ENCODE results near the gene NCBP3.
"Not testable (repeated sequence)": the region's sequence is repeated elsewhere in the genome, so short reads cannot be mapped to it uniquely, and the experiment has no call there.

The NCBP3 gene

DNA sequence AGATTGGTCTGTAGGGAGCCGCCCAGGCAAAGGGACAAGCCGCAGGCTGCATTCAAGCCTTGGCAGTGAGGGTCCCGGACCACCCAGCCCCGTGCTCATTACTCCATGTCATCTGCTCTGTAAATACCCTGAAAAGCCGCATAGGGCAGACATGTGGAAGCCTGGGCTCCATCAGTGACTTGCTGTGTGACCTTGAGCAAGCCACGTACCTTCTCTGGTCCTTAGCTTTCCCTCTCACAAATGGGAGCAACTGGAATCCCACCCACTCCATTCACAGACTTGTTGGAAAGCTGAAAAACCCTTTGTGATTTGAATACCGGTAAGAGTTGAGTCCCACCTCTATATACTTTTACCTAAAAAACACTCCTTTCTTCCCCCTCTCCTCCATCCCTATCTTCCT is 34.9 kb upstream of the NCBP3 start:
- DNase-seq: no peak

DNA sequence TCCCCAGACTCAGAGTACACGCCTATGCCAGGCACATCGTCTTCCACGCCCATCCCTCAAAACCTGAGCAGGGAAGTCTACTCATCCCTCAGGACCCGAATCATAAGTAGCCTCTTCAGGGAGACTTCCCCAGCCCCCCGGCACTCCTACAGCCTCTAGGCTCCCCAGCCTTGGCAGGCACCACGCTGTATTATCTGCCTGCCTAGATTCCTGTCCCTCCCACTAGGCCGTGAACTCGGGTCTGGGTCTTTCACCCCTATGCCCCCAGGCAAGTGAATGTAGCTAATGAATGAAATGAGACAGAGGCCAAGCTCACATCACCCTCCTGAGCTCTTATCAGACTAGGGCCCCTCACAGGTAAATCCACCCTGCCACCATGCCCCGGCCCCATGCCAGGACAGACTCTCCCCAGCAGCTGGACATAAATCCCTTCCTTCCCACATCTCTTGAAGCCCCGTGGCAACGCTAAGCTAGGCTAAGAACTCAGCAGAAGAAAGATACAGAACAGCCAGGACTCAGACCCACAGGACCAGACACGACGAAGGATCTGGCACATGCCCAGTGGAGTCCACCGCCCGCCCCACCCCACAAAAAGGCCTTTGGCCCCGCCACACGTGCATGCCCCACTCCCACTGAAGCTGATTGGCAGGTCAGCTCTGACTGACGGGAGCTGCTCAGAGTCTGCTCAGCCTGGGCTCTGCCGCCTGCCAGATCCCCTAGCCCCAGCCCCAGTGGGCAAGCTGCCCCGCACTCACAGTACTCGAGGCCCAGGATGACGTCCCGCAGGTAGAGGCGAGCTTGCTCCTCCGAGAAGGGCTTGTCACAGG is 33.8 kb upstream of the NCBP3 start:
- no peak for DNase-seq

DNA sequence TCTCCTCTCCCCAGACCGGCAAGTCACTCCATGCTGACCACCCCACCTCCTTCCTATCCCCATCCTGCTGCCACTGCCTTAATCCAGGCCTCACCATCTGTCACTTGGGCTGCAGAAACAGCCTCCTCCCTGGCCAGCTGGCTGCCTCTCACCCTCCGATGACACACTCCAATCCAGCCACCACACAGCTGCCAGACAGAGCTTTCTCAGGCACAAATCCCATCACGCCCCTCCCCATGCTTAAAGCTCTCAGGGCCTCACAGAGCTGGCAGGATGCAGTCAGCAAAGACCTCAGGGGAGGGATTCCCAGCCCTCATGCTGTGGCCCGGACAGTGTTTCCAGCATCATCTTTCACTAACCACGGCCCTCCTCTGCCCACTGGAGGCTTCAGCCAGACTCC is 33.1 kb upstream of the NCBP3 start:
- DNase-seq: peak; percentile 56

DNA sequence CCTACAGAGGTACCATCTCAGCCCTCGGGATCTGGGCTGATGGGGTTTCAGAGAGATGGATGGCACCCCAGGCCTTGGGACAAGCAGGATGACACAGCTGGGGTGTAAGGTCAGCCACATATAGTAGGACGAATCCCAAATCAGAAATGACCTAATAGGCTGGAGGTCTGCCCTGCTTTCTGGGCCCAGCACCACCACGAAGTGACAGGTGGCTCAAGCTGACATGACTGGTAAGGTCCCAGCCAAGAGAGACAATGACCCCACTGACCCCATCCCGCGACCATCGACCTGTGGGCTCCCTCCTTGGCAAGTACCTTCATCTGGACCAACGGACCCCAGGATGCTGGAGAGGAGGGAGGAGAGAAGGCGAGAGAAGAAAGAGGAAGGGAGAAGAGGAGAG is 31.2 kb upstream of the NCBP3 start:
- DNase-seq: no peak

DNA sequence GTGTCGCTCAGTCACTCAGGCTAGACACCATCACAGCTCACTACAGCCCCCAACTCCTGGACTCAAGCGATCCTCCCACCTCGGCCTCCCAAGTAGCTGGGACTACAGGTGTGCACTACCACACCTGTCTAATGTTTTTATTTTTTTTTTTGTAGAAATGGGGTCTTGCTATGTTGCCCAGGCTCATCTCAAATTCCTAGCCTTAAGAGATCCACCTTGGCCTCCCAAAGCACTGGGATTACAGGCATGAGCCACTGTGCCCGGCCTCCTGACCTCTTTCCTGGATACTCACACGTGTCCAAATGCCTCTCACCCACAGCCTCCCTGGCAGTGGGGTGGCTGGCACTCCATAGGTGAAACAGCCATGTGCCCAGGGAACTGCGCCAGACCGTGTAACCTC is 29.3 kb upstream of the NCBP3 start:
- no peak for DNase-seq

DNA sequence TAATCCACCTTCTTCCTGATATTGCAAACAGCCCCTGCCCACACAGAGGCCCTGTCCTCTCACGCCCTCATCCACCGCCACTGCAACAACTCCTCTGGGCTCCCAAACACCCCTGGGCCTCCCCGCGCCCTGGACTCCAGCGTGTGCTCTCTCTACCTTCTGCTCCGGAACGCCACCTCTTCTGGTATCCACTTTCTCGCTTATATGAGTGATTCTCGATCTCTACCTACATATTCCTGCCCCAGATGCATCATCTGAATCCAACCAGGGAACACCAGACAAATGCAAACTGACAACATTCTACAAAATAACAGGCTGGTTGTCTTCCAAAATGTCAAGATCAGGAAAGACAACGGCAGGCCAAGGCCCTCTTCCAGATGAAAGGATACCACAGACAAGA is 27.8 kb upstream of the NCBP3 start:
- DNase-seq: no peak

DNA sequence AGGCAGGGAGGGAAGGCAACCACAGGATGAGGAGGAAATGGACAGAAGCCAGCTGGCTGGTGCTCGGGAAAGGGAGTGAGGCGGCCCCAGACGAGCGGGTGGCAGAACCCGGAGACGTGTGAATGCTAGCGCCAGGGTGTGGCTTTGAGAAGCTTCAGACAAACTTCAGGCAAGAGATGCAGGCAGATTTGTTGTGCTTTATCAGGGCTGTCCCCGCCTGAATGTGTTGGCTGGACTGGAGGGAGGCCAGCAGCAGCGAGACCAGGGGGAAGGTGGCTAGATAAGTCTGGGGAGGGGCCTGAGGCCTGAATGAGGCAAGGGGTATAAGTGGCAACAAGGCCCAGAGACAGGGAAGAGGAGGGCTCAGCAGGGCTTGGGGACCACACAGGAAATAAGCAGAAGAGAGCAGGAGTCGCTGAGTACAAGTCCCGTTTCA is 24.8 kb upstream of the NCBP3 start:
- peak; percentile 17 for DNase-seq

DNA sequence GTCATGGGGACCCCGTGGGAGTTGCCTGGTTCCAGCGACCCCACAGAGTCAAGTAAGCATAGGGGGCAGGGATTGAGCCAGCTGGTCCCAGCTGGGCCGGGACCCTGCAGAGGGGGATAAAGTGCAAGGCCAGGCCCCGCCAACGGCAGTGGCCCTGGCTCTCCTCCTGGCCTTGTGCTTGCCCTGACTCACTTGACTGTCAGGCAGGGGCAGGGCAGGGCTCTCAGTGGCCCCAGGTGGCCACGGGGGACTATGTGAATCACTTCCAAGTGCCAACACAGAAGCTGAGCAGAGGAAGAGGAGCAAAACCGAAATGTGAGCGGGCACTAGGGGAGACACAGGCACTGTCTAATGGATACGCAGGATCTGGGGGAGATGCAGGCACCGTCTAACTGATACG is 21.6 kb upstream of the NCBP3 start:
- no peak for DNase-seq

DNA sequence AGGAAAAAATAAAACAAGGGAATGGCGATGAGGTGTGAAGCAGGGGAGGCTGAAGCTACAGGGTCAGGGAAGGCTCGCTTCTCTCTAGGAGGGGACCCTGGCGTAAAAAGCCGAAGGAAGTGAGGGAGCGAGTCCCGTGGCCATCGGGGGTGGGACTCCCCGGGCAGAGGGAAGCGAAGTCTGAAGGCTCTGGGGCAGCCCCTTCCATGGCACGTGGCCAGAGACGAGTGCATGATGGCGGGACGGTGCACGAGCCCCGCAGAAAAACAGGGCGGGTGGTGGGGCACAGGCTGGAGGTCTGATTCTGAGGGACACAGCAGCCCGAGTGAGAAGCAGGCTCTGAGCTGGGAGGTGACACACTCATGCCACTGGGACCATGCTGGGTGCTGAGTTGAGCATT is 21.1 kb upstream of the NCBP3 start:
- DNase-seq: no peak

DNA sequence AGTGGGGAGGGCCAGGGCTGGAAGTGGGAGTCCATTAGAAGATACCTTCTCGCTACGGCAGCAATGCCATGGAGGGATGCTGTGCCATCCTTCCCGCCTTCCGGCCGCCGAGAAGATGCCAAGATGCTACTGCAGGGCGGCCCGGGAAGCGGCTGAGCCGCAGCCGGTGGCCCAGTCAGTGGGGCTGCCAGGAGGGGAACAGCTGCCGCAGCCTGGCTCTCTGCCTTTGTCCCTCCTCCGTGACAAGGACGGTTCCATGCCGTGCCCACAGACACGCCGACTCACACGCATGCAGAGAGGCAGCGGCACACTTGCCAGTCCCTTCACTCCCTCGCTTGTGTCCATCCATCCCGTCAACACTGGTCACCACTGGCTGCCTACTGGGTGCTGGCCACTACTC is 20.2 kb upstream of the NCBP3 start:
- no peak for DNase-seq

DNA sequence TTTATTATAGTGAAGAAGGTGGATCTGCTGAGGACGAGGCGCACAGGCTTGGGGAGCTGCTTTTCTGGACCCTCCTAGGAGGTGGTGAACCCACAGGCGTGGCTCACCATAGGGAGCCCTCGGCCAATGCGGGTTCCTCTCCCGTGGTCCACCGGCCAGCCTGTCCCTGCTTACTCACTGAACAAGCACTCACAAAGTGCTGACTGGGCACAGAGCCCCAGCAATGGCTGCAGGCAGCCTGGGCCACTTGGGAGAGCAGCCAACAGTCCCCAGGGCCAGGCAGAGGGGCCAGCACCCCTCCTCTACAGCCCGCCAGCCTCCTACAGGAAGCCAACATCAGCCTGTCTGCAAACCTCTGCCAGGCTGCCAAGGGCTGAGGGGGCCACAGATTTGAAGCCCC is 19.1 kb upstream of the NCBP3 start:
- no peak for DNase-seq

DNA sequence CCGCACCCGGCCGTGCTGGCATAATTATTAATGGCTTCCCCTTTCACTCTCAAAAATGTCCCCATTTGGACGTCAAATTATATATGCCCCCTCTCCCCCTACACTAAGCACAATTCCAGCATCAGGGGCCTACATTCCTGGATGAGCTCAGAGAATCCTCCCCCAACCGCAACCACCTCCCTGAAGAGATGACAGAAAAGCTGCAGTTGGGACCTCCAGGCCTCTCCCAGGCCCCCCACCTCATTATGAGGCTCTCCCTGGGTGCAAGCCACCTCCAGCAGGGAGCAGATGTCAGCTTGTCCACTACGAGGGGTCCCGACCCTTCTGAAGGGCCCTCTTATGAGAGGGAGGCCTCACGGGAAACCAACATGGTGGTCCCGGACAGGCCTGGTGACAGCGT is 18.5 kb upstream of the NCBP3 start:
- no peak for DNase-seq

DNA sequence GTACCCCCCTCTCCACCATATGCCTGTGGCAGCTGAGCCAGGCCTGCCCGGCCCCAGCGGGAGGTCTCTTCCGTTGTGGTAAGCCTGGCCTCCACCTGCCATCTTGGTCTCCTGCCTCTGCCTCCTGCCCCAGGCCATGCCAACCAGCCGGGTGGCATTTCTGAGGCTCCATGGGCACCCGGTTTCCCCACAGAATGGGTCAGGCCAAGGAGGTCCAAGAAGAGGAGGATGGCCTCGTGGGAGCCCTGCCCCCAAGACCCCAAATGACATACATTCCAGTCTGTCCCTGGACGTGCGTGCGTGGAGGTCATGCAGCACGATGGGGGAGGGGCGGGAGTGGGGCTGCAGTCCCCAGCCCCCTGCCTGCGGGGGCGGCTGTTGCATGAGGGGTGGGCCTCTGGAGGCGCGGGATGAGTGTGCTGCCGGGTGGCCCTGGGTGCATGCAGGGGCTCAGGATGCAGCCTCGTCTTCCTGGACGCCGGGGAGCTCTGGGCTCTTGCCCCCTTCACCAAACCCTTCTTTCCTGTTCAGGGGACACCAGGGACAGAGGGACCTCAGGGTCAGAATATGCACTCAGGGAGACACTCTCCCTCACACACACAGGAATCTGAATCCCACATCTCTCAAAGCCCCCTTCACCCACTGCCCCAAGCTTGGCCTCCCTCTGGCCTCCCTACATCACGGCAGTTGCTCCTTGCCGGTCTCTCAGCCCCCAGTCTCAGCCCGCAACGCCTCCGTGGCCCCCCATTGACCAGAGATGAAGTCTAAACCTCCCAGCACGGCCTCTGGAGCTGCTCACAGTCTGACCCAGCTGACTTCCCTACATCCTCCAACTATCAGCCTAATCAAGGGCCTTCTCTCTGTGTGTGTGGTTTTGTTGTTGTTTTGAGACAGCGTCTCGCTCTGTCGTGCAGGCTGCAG is 16.0 kb upstream of the NCBP3 start:
- no peak for DNase-seq

DNA sequence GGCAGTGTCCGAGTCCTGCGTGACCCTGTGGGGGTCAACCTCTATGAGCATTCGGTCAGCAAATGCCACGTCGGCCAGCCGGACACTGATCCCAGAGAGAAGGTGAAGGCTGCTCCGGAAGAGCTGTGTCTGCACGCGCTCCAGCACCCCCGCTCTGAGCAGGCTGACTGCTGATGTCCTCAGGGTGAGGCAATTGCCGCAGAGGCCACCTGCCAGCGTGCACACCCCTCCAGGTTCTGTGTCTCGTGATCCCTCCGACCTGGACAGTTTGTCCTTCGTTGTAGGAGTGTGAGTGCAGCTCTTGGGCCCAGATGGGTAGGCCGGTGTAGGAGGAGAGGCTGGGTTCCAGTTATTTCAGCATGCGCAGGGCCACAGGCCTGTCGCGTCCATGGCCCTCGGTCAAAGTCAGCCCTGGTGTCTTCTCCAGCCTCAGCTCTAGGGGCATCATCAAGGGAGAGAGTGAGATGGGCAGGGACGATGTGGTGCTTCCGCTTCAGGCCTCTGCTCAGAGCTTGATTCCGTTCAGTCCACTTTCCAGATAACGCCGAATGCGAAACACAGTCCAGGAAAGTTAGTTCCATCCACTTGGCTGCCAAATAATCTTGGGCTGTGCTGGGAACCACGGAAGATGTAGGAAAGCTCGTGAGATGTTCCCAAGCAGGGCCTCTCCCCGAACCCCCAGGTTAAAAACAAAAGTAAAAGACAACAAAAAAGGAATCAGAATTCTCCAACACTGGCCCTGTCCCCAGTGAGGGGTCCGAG is 15.1 kb upstream of the NCBP3 start:
- DNase-seq: no peak

DNA sequence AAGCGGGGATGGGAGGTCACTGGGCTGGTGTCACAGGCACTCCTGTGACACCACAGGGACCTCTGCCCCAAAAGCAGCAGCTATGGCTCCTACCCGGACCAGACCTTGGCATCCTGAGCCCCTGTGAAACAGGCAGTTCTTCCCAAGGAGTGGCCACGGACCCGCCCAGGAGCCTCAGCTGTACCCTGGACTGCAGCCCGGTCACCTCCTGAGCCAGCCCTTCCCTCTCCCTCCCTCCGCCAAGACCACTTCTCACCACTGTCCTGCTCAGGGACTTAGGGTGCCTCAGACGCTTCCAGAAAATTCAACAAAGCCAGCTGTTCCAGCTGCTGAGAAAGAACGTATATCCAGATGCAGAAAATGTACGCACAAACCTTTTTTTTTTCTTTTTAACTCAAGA is 13.9 kb upstream of the NCBP3 start:
- DNase-seq: no peak

DNA sequence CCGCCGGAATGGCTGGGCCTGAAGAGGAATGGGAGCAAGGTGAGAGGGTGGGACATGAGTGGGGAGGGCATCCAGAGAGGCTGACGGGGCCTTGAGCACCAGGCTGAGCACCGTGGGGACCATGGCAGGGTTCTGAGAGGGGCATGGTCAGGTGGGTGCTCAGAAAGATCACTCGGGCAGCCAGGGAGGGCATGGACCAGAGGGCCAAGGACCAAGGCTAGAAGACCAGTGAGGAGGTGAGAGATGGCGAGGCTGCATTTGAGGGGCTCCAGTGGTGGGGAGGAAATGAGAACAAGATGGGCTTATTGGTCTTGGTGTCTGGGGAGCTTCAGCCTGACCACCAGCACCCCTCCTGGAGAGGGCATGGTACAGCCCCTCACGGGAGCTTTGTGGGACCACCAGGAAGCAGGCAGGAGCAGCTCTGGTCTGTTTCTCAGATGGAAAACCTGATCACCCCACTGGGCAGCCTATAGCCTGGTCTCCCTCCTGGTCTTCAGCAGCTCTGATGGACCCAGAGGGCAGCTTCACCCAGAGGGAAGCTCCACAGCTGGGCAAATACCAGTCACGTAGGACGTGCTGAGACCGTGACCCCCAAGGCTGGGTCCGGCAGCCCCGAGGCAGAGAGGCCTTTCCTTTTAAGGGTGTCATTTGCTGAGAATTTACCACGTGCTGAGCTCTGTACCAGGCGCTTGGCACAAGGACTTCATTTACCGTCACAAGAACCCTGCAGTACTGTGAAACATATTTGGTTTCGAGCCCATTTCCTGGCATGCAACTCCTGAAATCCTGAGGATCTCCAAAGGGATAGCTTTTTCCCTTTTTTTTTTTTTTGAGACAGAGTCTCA is 11.4 kb upstream of the NCBP3 start:
- no peak for DNase-seq

DNA sequence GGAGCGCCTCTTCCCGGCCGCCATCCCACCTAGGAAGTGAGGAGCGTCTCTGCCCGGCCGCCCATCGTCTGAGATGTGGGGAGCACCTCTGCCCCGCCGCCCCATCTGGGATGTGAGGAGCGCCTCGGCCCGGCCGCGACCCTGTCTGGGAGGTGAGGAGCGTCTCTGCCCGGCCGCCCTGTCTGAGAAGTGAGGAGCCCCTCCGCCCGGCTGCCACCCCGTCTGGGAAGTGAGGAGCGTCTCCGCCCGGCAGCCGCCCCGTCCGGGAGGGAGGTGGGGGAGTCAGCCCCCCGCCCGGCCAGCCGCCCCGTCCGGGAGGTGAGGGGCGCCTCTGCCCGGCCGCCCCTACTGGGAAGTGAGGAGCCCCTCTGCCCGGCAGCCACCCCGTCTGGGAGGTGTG is 8.2 kb upstream of the NCBP3 start:
- not testable (repeated sequence) for DNase-seq

DNA sequence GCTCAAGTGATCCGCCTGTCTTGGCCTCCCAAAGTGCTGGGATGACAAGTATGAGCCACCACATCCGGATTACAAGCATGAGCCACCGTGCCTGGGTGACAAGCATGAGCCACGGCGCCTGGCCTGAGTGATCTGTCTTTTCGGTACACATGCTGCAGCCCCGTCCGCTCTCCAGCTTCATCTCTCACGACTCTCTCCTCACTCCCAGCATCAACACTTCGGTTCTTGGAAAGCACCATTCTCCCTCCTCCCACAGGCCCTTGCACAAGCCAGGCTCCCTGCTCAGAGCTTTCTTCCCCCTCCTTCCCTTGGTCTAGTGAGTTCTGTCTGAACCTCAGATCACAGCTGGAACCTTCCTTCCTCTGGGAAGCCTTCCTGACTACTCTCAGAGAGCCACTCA is 6.5 kb upstream of the NCBP3 start:
- DNase-seq: no peak

DNA sequence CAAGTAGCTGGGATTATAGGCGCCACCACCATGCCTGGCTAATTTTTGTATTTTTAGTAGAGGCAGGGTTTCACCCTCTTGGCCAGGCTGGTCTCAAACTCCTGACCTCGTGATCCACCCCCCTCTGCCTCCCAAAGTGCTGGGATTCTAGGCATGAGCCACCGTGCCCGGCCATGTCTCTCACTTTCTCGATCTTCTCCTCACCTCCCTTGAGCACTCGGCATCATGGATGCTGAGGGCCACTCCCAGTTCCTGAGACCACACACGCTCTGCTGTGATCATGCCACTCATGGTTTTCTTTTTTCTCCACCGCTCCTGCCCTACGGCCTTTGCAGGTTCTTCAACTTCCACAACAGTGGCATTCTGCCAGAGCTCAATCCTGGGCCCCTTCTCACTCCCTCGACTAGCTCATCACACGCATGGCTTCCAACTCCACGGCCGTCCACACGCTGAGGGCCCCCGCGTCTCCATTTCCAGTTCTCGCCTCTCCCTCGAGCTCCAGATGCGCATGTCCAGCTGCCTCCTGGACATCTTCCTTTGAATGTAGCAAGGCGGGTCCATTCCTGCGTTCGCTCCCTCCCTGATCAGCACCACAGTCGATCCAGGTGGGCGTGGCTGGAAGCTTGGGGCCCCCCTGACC is 5.5 kb upstream of the NCBP3 start:
- DNase-seq: no peak

DNA sequence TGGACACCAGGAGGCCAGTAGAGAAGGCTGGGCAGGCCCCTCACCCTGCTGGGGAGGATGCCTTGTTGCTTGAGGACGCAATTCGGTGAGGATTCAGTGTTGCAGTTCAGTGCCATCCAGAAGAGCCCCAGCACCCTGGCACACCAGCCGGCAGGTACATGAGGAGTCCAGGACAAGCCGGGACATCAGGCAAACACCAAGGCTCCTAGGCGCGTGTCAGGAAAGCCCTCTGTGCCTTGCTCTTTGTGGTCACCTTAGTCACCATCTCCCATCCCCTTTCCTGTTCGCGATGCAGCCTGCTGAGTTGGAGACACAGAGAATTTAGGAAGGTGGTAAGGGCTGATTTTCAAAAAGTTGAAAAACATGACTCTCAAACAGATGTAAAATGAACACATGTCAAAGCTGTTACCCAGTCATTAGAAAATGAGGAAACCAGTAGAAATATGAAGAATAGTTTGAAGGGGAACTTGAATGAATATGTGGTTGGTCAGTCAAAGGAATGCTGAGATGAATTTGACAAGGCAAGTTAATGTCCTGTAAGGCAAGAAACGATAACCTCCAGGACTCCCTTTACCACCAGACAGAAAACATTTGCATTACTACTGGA is 2.3 kb upstream of the NCBP3 start:
- DNase-seq: peak; percentile 15

DNA sequence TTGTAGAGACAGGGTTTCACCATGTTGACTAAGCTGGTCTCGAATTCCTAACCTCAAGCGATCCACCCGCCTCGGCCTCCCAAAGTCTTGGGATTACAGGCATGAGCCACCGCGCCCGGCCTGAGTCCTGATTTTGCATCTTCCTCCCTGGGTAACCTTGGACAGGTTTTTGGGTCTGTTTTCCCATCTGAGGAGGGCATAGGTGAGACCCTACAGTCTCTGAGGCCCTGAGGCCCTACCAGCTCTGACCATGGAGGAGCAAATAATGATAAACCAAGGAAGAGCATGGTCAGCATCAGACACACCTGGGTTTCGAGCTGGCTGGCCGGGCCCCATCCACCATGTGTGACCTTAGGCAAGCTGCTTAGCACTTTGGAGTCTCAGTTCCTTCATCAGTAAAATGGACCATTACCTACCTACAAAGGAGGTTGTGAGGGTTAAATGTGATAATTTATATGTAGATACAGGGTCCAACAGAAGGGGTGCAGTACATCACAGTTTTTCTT is 1.2 kb upstream of the NCBP3 start:
- DNase-seq: no peak
